Suprapubic skin (tissue), 3 donors: ENCODE data around the gene IDNK.

ENCODE experiments used
- CTCF ChIP-seq, 2 donors: fragments of 200-600 bp in 1 of 2; fragments of 450-650 bp in 1 of 2; sonication (generic) in 1 of 2; IDR thresholded peaks; one replicate each; pipeline ENCODE4 v1.5.1; 2016 to 2019; ENCODE audit warnings: antibody characterized with exemption in 2 of 2, mild to moderate bottlenecking in 1 of 2, moderate library complexity in 1 of 2
- EP300 ChIP-seq: sonication (generic); formaldehyde crosslinking; IDR thresholded peaks from one replicate; pipeline ENCODE4 v1.6.1; 2017; ENCODE audit warnings: antibody characterized with exemption

- TF ChIP-seq CTCF (IDR thresholded peaks at IDR 0.05) (no peak), EP300 (no peak)
These were observed 29.5 kb downstream of the IDNK start for GRCh38 chr9:83652433-83652832.
